ENCODE data around the gene ABTB1. TPM values are rescaled to one million over a fixed set of nuclear protein-coding genes. Genes with fewer than 3 reads are reported as not detected.

Gene ABTB1
- total RNA-seq, 3 donors from 2014 or later (not counting 1 experiment from before 2014, with no cell fraction given): 98.8 to 127 (median 107) TPM

GRCh38 chr3:127692501-127693335 is 20.0 kb downstream of the ABTB1 start:
- peaks cover 0 to 5% of the 10 kb centered on the region in 2 donors for H3K4me1 Mint-ChIP-seq
- Histone ChIP-seq H3K27me3 (ENCODE audit: control insufficient read depth, insufficient read depth, low read length) (no peaks in the 10 kb centered on the region), H3K9me3 (ENCODE audit: control insufficient read depth, insufficient read depth, low read length) (no peaks in the 10 kb centered on the region), H3K36me3 (ENCODE audit: control insufficient read depth, insufficient read depth, low read length) (no peaks in the 10 kb centered on the region), H3K4me3 (ENCODE audit: low read length) (no peak overlapping the region), H3K4me1 (ENCODE audit: control insufficient read depth, insufficient read depth, low read length) (peaks cover 14% of the 10 kb centered on the region), H3K27ac (ENCODE audit: low read length) (no peak overlapping the region)
- H3K36me3 Mint-ChIP-seq: no peaks in the 10 kb centered on the region
- H3K4me3 Mint-ChIP-seq: no peak overlapping the region
- WGBS (ENCODE audit: insufficient coverage): 89% methylated on average over 21 of the region's 21 CpGs
- no peaks in the 10 kb centered on the region for H3K27me3 Mint-ChIP-seq (ENCODE audit: low read depth in 2 of 2)
- intact Hi-C loops (cut with micrococcal nuclease): loop anchor here (5.0 kb wide), 1 partner anchor 115 kb away; no protein-coding TSS in a partner anchor
- ATAC-seq (no peak), DNase-seq (no peak)
- TF ChIP-seq, protein P1, sequence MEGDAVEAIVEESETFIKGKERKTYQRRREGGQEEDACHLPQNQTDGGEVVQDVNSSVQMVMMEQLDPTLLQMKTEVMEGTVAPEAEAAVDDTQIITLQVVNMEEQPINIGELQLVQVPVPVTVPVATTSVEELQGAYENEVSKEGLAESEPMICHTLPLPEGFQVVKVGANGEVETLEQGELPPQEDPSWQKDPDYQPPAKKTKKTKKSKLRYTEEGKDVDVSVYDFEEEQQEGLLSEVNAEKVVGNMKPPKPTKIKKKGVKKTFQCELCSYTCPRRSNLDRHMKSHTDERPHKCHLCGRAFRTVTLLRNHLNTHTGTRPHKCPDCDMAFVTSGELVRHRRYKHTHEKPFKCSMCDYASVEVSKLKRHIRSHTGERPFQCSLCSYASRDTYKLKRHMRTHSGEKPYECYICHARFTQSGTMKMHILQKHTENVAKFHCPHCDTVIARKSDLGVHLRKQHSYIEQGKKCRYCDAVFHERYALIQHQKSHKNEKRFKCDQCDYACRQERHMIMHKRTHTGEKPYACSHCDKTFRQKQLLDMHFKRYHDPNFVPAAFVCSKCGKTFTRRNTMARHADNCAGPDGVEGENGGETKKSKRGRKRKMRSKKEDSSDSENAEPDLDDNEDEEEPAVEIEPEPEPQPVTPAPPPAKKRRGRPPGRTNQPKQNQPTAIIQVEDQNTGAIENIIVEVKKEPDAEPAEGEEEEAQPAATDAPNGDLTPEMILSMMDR (IDR thresholded peaks at IDR 0.05): no peak
- no peak overlapping the region for H3K27ac Mint-ChIP-seq
- H3K9me3 Mint-ChIP-seq: no peaks in the 10 kb centered on the region

- H3K27me3 ChIP-seq (ENCODE audit: control insufficient read depth, insufficient read depth, low read length): no peaks in the 10 kb centered on the region
- ATAC-seq (no peak), DNase-seq (no peak)
- H3K4me3 Mint-ChIP-seq: no peak overlapping the region
- 83% methylated on average over 7 of the region's 7 CpGs for WGBS (ENCODE audit: insufficient coverage)
- intact Hi-C loops (cut with micrococcal nuclease): loop anchor here (5.0 kb wide), 1 partner anchor 116 kb away; no protein-coding TSS in a partner anchor
- no peaks in the 10 kb centered on the region for H3K36me3 Mint-ChIP-seq
- H3K4me1 Mint-ChIP-seq: peaks cover 0 to 5% of the 10 kb centered on the region in 2 donors
- no peak overlapping the region for H3K27ac Mint-ChIP-seq
- no peaks in the 10 kb centered on the region for H3K36me3 ChIP-seq (ENCODE audit: control insufficient read depth, insufficient read depth, low read length)
- no peaks in the 10 kb centered on the region for H3K9me3 ChIP-seq (ENCODE audit: control insufficient read depth, insufficient read depth, low read length)
- TF ChIP-seq, protein P1 (IDR thresholded peaks at IDR 0.05): no peak
- H3K27me3 Mint-ChIP-seq (ENCODE audit: low read depth in 2 of 2): no peaks in the 10 kb centered on the region
- peaks cover 17% of the 10 kb centered on the region for H3K4me1 ChIP-seq (ENCODE audit: control insufficient read depth, insufficient read depth, low read length)
- H3K9me3 Mint-ChIP-seq: no peaks in the 10 kb centered on the region
- H3K4me3 ChIP-seq (ENCODE audit: low read length): no peak overlapping the region
- H3K27ac ChIP-seq (ENCODE audit: low read length): no peak overlapping the region
Observed at GRCh38 chr3:127693336-127693843, 20.6 kb downstream of the ABTB1 start.

DNA sequence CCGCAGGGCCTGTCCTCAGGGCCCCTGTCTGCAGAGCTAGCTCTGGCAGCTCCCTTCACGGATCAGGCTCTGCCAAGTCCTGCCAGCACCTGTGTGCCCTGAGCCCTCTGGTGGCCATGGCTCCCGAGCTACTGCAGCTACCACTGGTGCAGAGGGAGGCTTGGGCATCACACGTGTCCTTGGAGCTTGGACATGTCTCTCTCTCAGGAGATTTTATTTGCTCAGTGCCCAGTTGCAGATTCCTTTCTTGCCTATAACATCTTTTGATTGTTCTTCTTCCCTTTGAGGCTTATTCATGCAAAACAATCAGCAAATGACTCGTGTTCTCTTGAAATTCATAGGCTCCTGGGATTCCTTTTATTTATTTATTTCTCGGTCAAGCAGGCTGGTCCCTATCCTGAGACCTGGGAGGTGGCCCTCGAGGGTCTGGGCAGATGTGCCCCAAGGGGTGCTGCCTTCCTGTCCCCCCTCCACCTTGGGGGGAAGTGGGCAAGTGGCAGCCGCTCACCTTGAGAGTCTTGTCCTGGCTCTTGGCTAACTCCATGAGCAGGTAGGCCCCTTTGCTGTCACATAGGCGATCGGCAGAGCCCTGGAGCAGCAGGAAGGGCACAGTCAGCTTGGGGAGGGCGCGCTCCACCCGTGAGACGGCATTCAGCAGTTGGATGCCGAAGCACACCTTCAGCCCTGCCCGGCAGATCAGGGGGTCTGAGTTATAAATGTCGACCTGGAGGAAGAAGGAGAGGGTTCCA is 21.9 kb downstream of the ABTB1 start:
- H3K4me3 Mint-ChIP-seq: no peak overlapping the region
- Histone ChIP-seq H3K9me3 (ENCODE audit: control insufficient read depth, insufficient read depth, low read length) (no peaks in the 10 kb centered on the region), H3K4me3 (ENCODE audit: low read length) (no peak overlapping the region), H3K27ac (ENCODE audit: low read length) (no peak overlapping the region), H3K4me1 (ENCODE audit: control insufficient read depth, insufficient read depth, low read length) (peaks cover 17% of the 10 kb centered on the region), H3K27me3 (ENCODE audit: control insufficient read depth, insufficient read depth, low read length) (no peaks in the 10 kb centered on the region), H3K36me3 (ENCODE audit: control insufficient read depth, insufficient read depth, low read length) (no peaks in the 10 kb centered on the region)
- ATAC-seq: peak; percentile 49 to 59 (median 57)
- no peaks in the 10 kb centered on the region for H3K36me3 Mint-ChIP-seq
- TF ChIP-seq, protein P1 (IDR thresholded peaks at IDR 0.05): no peak
- 82% methylated on average over 17 of the region's 17 CpGs for WGBS (ENCODE audit: insufficient coverage)
- peaks cover 0 to 5% of the 10 kb centered on the region in 2 donors for H3K4me1 Mint-ChIP-seq
- intact Hi-C loops (cut with micrococcal nuclease): loop anchor here (5.0 kb wide), 1 partner anchor 117 kb away; no protein-coding TSS in a partner anchor
- no peak overlapping the region for H3K27ac Mint-ChIP-seq
- no peaks in the 10 kb centered on the region for H3K27me3 Mint-ChIP-seq (ENCODE audit: low read depth in 2 of 2)
- H3K9me3 Mint-ChIP-seq: no peaks in the 10 kb centered on the region
- peak in 1 of 2 donors; percentile 70 for DNase-seq
